GDM1 (cell line): ENCODE measurements around the gene CCNO.

Source experiments
- DNase-seq: peaks from one replicate; lab custom pipeline; 2025; lab: John Stamatoyannopoulos, UW

Gene CCNO, protein sequence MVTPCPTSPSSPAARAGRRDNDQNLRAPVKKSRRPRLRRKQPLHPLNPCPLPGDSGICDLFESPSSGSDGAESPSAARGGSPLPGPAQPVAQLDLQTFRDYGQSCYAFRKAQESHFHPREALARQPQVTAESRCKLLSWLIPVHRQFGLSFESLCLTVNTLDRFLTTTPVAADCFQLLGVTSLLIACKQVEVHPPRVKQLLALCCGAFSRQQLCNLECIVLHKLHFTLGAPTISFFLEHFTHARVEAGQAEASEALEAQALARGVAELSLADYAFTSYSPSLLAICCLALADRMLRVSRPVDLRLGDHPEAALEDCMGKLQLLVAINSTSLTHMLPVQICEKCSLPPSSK

DNA sequence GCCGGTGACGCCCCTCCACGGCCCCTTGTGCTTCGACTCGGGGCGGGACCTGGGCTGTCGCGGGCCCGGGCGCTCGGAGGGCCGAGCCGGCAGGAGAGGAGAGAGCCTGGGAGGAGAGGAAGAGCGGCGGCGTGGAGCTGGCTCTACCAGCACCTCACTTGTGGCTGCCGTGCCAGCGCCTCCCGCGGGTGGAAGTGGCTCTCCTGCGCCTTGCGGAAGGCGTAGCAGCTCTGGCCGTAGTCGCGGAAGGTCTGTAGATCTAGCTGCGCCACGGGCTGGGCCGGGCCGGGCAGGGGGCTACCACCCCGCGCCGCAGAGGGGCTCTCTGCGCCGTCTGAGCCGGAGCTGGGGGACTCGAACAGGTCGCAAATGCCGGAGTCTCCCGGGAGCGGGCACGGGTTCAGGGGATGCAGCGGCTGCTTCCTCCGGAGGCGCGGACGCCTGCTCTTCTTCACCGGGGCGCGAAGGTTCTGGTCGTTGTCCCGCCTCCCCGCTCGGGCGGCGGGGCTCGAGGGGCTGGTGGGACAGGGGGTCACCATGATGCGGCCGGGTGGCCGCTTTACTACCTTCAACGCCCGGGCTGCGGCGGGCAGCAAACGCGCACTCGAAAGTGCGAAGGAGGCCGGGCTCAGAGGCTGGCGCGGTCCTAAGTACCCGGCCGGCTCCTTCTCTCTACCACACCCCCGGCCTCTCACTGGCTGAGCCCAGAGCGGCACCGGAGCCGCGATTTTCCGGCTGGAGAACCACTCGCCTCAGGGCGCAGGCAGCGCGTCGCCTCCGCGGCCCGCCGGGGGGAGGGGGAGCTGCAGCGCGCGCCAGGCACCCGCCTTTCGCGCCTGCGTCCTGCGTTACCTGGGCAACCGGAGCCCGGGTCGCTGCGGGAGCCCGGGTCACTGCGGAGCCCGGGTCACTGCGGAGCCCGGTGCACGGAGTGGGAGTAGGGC lies at the start of gene CCNO:
Gene CCNO (minus strand): TSS at position 624 of the 944 bp plus-strand sequence. CDS start 85 bp downstream, at position 539.
- DNase-seq: no peak

DNA sequence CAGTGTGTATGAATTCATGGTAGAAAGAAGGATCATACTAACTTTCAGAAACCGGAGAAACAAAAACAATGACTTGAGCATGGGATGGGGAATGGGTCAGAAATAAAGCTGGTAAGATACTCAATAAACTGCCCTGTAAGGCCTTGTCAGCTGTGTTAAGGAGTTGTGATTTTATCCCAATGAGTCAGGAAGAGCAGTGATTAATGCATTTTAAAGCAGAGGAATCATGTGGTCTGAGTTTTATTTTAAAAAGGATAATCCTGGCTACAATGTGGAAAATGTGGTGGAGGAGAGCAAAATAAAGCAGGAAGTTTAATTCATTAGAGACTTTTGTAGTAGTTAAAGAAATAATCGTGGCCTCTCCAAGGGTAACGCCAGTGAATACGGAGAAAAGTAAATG lies 45.4 kb upstream of the CCNO start:
- DNase-seq: no peak

DNA sequence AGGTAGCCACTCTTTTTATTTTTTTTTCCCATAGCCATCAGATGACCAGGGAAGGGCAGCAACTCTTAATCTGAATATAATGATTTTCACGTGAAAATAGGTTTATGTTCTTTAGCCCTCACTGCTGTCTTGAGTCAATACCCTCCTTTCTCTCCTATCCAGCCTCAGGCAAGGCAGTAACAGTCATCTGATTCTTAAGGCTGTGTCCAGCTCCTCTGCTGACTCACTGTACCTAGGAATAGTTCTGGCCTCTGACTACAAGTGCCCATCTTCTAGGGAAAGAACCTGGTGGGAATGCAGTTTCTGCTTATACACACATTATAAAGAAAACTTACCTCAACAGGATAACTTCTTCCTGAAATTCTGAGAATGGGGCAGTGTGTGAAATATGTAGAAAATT lies 43.4 kb upstream of the CCNO start:
- no peak for DNase-seq

DNA sequence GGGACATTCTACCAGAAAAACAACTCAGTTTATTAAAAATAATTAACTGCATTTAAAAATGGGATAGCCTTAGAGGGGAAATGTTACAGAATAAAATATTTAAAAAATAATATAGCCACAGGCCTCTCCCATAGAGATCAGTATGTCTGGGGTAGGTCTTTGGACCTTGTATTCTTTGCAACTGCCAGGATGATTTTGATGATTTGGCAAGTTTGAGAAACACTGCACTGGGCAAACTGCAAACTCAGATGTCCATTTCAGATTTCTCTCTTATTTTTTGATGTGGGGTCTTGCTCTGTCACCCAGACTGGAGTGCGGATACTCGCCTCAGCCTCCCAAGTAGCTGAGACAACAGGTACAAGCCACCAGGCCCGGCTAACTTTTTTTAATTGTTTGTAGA lies 24.9 kb upstream of the CCNO start:
- no peak for DNase-seq

DNA sequence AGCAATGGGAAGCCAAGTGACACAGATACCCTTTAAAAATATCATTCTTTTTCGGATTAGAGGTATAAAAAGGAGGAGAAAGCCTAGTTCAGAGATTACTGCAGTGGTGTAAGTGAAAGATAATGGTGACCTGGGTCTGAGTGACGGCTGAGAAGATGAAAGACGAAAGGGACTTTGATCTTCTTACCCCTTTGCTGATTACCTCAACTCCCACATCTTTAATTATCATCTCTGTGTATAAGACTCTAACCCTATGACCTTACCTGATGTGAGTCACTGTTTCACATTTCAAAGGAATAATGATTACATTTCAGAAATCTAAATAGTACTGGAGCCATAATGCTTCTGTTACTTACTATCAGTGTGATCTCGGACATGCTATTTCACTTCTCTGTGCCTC lies 21.4 kb upstream of the CCNO start:
- DNase-seq: no peak

DNA sequence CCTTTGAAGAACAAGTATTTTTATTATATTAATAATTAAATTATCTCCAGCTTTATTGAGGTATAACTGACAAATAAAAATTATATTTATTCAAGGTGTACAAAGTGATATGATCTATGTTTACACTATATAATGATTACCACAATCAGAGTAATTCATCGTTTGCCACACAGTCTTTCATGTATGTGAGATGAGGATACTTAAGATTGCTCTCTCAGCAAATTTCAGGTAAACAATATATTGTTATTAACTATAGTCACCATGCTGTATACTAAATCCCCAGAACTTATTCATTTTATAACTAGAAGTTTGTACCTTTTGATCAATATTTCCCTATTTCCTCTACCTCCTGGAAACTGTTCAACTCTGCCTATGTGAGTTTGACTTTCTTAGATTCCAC lies 16.7 kb upstream of the CCNO start:
- DNase-seq: no peak

DNA sequence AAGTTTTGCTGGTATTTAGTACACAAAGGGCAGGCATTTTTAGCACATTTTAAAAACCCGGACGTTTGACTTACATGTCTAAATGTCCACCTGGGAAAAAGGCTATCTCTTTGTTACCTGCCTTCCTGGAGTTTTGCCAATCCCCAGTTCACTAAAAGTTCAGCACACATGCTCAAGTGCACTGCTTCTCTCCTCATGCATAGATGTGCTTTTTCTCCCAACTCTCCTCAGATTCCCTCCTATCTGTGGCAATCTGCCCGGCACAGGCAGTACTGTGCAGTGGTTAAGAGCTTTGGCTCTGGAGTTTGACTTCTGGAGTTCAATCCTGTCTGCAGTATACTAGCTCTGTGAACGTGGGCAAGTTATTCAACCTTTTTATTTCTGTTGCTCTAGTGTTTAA lies 8.3 kb upstream of the CCNO start:
- no peak for DNase-seq

DNA sequence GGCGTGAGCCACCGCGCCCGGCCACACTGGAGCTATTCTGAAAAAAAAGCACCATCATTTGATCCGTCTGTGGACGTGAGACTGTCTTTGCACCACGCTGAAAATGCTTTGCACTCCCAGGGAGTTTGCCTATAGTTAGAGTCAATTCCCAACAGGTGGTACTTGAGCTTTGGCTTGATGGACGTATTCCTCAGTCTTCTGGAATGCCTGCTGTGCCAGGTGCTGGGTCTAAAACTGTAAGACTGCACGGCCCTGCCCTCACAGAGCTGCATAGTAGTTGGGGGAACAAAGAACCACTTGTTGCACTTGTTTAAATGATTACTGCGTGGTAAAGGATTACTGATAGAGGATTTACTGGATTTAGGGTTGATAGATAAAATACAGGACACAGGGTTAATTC lies 3.4 kb upstream of the CCNO start:
- DNase-seq: no peak

DNA sequence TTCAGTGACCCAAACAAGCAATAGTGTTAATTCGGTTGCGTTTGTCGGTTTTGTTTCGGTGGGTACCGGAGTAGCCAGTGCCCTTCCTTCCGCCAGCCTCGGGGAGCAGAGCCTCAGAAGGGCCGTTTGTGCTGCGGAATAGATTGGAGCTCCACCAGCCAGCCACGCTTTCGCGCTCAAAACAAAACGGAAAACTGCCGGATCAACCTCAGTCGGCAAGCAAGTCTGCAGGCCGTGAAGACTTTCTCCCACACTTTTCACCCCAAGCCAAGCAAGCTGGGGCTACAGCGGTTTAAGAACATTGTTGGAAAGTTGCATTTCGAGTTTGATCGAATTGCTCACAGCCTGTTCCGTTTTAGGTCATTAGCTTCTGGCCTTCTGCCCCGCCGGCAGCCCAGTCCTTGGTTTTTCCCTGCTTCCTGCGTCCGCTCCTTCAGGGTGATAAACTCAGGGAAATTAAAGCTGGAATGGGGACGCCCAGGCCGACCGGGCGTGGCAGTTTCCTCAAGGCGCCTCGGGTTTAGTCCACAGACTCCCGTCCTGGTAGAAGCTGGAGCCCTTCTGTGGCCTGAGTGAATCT lies 803 bp upstream of the CCNO start:
- no peak for DNase-seq

DNA sequence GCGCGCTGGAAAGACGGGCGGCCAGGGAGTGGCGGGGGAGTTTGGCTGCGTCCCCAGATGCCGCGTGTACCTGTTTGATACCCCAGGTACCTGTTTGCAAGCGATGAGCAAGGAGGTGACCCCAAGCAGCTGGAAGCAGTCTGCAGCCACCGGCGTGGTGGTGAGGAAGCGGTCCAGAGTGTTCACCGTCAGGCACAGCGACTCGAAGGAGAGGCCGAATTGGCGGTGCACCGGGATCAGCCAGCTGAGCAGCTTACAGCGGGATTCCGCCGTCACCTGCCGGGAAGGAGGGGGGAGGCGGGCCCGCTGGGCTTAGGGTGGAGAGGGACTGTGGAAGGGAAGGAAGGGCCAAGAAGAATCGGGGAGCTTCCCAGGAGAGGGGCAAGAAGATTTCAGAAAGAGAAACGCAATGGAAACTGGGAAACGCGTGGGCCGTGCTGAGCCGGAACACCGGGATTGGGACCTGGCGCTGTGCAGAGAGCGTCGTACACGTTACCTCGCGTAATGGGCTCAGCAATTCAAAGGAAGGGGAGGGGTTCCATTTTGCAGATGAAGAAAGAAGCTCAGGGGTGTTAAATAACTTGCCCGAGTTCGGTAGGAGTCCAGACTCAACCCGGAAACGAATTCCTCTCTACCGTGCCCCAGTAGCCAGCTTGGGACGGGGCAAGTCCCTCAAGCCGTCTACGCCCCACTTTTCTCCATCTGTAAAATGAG lies 980 bp downstream of the CCNO start:
- no peak for DNase-seq

DNA sequence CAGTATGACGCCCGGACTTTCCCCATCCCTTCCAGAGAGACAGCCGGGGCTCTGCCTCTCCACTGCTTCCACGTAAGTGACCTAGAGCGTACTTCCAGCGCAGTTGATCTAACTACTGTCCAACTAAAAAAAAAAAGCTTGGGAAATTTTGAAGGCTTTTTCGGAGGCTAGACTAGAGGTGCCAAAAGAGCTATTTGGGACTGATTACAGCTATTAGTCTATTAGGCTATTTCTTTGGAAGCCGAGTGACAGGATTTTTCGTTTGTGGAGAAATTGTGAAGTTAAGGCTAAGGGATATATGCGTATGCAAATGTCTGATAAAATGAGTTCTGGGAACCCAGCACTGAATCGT lies 1.5 kb downstream of the CCNO start:
- DNase-seq: no peak

DNA sequence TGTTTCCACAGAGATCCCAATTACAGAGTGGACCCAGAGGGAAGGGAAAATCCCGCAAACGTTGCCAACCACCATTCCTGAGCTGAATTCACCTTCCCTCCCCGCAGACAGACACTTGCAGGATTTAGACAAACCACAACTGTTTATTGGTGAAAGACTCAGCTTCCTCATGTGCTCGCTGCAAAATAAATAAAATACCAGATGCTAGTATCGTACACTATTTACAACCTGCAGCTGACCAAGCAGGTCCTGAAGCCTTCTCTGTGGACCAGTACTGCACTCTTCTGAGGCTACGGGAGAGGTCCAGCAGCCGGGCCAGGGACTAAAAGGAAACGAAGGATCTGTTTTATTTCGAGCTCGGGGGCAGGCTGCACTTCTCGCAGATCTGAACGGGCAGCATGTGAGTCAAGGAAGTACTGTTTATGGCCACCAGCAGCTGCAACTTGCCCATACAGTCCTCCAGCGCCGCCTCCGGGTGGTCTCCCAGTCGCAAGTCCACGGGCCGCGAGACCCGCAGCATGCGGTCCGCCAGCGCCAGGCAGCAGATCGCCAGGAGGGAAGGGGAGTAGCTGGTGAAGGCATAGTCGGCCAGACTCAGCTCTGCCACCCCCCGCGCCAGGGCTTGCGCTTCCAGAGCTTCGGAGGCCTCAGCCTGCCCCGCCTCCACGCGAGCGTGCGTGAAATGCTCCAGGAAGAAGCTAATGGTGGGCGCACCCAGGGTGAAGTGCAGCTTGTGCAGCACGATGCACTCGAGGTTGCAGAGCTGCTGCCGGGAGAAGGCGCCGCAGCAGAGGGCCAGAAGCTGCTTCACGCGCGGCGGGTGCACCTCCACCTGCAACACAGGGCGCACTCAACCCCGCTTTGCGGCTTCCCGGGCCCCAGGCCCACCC lies 2.1 kb downstream of the CCNO start:
- DNase-seq: no peak

DNA sequence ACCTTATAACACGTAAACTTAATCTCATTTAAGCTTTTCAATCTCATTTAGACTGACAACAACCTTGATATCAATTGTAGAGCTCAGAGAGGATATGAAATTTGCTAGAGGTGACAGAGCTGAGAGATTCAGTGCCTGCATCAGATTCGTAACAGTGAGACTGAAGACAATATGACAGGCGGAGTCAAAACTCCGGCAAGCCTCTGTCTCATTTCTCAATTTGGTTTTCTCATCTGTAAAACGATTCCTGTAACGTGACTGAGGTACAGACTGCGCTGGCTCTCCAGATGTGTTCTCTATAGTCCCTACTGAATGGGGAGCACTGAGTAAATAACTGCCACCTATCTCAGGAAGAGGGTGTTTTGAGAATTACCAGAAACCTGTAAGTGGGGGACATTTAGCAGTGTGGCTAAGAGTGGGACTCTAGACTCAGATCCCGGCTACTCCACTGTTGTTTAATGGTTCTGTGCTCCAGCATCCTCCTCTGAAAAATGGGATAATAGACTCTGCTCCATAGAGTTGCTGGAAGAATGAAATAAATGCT lies 3.2 kb downstream of the CCNO start:
- no peak for DNase-seq

DNA sequence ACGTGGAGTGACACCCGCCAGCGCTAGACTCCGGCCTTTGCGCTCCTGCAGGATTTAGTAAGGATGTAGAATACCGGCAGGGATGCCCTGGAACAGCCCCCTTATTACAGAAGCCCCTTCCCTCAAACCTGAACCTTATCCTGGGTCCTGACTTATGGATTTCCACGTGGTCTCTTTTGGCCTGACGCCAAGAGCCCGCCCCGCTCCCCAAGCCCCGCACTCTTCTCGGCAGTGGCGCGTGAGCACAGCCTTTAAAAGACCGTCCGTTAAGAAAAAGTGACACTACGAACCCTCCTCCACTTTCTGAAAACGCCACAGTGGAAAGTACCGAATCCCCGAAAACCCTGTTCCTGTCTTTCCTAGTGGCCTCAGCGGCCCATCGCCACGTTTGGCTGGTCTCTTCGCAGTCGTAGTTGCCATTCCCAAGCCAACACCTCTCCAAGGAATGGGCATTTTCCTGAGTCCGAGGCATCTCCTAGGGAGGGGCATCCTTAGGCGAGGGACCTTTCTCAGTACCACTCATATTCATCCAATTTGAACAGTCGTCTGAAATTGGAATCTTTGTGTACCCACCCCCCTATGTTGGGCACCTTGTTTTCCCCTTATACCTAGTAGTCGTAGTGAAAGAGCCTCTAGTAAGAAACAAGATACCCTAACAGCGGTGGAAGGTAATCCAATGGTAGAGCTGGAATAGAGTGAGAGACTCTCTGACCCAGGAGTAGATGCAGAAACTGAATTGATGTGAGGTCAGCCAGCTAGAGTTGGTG lies 5.6 kb downstream of the CCNO start:
- DNase-seq: no peak

DNA sequence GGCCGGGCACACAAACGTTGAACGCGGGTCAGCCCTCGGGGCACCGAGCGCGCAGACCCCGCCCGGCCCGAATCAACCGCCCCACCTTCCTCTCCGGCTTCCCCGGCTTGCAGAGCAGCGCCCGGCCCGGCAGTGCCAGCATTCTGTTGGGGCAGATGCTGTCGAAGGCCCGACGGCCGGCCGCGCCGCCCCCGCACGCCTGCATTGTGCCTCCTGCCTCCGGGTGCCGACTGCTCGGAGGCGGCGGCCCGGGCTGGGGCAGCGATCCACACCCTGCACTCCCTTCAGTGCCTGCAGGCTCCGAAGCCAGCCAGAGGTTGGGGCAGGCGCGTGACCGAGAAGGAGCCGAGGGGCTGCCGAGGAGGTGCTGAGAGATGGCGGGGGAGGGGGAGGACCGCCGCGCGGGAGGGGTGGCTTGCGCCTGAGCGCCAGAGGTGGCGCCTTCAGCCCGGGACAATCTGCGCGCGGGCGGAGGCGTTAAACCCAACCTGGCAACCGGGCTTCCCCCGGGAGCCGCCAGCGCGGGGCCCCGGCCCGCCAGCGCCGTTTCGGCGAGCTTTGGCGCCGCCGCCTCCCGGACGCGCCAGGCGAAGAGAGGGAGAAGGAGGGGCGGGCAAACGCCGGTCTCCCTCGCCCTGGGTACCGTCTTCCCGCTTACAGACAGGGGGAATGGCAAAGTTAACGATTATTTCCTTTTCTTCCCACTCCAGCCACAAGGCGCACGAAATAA lies 6.3 kb downstream of the CCNO start, which contains the start of gene MCIDAS:
Gene MCIDAS (minus strand): TSS at position 382 of the 730 bp plus-strand sequence. CDS start 177 bp downstream, at position 205.
- DNase-seq: no peak

DNA sequence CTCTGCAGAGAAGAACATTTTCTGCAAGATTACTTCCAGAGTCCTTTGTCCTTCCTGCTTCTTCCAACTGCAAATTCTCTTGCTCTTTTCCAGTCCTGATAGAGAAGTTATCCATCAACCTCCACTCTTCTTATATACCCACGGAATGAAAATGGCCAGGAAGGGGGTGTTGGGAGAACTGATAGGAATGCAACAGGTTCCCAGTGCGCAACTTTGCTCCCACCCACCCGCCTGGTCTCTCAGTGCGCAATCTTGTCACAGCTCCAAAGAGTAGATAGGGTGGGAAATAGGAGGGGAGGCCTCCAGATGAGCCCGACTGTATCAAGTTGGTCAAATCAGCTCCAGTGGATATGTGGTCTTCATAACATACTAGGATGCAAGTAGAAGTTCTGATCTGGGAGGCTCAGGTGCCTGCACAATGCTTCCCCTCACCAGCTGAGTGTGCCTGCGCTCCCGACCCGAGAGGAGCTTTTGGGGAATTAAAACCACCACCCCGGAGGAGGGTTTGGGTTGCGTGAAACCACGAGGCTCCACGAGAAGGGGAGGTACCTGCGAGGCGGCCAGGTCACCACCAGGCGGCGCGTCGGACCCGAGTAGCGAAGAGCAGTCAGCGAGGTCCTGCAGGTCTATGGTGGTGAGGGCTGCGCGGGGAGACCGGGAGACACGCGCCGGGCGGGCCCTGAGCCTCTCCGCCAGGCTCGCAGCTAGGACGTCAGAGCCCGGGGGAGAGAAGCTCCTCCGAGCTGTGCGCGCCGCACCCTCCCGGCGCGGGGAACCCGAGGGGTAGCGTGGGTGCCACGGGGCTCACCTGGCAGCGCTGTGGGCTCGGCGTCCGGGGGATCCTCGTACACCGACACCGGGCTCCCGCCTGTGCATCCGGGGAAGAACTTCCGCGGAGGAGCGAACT lies 7.1 kb downstream of the CCNO start:
- DNase-seq: peak; percentile 43

DNA sequence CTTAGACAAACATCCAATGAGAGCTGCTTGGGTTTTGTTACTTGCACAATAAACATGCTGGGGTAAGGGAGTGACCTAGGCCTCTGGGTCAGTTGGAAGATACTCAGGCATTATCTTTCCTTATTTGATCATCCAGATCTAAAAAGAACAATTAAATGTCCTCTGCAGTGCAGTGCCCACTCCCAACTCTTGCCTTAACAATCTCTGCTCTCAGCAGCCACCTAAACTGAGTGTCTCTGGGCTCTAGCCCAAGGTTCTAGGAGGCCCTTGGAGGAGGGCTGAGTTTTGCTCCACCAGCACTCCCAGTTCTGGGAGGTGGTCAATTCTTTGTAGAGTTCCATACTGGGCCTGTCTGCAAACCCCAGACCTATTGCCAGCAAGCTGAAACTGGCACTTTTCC lies 8.1 kb downstream of the CCNO start:
- DNase-seq: no peak

DNA sequence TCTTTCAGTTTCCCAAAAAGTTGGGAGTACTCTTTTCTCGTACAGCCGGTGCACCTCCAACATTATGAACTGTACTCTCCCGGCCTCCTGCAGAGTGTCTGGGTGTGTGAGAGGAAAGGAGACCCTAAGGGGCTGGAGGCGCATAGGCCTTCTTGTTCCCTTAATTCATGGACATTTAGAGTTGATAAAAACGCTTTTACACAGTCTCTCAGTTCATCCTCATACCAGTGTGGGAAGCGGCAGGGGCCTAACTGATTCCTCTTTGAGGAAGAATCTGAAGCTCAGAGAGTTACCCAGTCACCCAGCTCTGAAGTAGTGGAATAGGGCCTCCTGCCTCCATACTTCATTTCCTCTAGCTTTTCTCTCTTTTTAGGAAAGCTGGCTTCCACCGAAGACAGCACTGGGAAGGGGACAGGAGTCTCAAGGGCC lies 9.6 kb downstream of the CCNO start:
- no peak for DNase-seq
